SKM-1 treated with dmso at 0.1 percent for 144 hours (cell line): ENCODE results near the gene THADA.
"Not testable (repeated sequence)": the region's sequence is repeated elsewhere in the genome, so short reads cannot be mapped to it uniquely, and the experiment has no call there.

Experiments used
- DNase-seq: peaks from one replicate; lab custom pipeline; 2025; ENCODE audit not compliant: unreplicated experiment; lab: John Stamatoyannopoulos, UW

The THADA gene

GRCh38 chr2:43306197-43306596 is 289.6 kb downstream of the THADA start:
- DNase-seq = no peak

GRCh38 chr2:43305517-43305916 is 290.3 kb downstream of the THADA start:
- DNase-seq = no peak

GRCh38 chr2:43305012-43305411 is 290.8 kb downstream of the THADA start:
- DNase-seq = no peak

DNA sequence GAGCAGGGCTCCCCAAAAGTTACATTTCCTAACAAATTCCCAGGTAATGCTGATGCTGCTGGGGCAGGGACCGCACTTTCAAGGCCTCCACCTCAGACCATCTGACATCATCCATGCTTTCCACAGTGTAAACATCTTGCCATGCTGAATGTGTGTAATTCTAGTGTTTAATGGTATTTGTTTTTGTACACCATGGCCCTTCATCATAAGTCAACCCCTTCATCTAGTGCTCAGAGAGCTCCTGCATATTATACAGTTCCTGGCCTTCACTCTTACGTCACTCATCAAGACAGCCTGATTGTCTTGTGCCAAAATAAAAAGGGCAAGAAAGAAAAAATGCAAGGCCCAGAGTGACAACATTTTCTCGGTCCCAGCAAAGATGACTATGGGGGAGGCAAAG is 291.9 kb downstream of the THADA start:
- DNase-seq = no peak

DNA sequence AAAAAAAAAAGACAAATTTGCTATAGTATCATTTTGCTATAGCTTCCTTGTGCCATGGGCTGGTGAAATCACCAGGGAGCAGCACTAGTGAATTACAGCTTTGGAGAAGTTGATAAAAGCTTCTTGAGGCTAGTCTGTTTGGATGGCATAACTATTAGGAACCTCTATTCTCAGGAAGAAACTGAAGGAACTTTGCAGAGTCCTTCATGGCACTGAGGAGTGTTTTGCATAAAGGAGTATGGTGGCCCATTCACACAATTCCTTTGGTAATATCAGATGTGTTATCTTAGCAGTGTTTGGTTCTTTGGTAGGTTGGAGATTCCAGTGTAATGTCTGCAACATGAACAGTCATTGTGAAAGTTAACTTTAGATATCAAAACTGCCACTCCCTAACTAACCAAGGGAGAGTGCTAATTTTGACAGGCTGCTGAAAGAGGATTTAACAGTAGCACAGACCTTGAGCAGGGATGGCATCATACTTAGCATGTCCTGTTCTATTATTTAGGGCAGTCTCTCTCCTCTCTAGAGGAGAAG is 292.8 kb downstream of the THADA start:
- DNase-seq = no peak

GRCh38 chr2:43302182-43302960 is 293.5 kb downstream of the THADA start:
- no peak for DNase-seq

DNA sequence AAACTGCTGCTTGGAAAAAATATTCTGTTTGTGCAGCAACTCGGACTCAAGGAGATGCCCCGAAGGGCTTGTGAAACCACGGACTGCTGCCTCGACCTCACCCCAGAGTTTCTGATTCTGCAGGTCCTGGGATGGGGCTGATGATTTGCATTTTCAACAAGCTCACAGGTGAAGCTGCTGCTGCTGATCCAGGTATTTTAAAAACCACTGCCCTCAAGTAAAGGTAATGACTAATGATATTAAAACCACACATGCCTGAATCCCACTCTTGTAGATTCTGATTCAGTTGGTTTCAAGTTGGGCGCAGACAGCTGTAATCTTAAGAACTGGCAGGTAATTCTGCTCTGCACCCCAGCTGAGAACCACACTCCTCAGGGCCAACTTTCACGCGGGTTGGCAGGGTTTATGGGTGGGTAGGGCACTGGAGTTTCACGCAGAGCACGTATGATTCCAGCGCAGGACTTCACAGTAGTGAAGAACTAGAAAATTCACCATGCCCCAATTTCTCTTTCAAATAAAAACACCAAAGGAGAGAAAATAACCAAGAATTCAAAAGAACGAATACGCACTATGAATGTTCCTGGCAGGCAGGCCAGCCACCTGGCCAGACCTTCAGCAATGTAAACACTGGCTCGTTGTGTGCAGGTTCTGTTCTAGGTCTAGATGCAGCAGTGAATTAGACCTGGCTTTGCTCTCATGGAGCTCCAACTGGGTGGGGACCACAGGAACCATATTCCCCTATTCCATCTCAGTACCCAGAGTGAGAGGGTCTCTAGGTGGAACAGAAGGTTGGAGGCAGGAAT is 294.9 kb downstream of the THADA start:
- no peak for DNase-seq

GRCh38 chr2:43300222-43300621 is 295.6 kb downstream of the THADA start:
- DNase-seq = no peak

DNA sequence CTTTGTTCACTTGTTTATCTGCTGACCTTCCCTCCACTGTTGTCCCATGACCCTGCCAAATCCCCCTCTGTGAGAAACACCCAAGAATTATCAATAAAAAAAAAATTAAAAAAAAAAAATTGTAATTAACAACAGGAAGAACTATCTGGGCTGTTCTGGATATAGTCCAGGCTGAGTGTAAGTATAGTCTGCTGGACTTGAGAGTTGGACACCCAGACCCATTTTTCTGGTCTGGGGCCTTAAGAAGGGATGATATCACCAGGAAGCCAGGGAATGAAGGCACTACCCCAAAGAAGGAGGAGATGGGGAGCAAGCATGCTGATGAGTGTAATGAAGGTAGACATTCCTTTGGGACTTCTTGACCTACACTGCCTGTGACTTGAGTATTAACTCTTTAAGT is 297.3 kb downstream of the THADA start:
- no peak for DNase-seq

- DNase-seq = not testable (repeated sequence)
Measured at GRCh38 chr2:43297740-43298139, 298.1 kb downstream of the THADA start.

DNA sequence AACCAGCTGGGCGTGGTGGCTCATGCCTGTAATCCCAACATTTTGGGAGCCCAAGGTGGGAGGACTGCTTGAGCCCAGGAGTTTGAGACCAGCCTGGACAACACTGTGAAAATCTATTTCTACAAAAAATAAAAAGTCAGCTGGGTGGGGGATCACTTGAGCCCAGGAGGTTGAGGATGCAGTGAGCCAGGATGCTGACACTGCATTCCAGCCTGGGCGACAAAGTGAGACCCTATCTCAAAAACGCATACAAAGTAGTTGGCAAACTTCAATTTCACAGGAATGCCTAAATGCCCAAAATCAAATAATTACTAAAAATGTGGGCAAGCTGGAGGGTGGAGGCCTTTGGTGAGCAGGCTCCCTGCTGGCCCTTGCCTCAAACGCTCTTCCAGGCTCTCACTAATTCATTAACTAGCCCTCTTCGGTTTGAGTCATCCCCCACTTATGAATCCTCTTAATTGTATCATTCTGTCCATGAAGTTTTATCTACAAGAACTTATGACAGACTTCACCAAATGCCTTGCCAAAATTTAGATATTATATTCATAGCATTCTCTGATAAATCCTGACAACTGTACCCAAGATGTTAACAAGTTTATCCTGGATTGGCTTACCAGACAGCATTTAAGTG is 300.8 kb downstream of the THADA start:
- DNase-seq = no peak

GRCh38 chr2:43293744-43294695 is 301.8 kb downstream of the THADA start:
- DNase-seq = peak; percentile 90

GRCh38 chr2:43292851-43293743 is 302.7 kb downstream of the THADA start:
- no peak for DNase-seq

GRCh38 chr2:43292297-43292696 is 303.5 kb downstream of the THADA start:
- no peak for DNase-seq

DNA sequence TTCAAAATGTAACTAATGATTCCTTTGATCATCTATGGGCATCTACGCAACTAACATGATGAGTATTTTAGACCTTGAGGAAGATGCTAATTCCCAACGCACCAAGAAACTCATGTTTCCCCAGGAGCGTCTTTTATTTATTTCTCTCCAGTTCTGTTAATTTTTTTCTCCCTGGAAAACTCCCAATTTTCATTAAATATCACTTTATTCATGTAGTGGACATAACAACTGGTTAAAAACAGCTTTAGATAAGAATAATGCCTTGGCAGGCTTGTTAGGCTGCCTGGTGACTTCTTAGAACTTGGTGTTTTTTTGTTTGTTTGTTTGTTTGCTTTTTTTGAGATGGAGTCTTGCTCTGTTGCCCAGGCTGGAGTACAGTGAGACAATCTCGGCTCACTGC is 306.5 kb downstream of the THADA start:
- no peak for DNase-seq

DNA sequence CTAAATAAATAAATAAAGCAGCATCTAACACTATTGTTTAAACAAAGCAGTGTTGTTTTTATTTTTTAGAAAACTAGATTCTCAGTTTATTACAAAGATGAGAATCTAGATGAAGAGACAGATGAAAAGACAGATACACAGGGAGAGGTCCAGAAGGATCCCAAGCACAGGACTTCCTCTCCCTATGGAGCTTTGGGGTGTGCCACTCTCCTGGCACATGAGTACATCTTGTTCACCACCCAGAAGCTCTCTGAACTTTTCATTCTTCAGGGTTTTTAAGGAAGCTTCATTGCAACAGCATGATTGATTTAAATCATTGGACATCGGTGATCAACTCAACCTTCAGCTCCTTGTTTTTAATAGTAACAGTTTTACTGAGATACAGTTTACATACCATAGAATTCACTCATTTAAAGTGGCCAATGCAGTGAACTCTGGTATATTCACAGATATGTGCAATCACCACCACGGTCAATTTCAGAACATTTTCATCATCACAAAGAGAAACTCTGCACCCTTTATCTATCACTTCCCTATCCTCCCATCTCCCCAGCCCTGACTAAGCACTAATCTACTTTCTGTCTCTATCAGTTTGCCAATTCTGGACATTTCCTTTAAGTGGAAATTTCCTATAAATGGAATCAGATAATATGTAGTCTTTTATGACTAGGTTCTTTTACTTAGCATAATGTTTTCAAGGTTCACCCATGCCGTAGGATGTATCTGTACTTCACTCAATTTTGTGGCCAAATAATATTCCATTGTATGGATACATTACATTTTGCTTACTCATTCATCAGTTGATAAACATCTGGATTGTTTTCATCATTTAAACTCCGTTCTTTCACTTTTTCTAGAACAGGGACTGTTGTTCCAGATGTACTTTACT is 307.2 kb downstream of the THADA start:
- peak; percentile 17 for DNase-seq

DNA sequence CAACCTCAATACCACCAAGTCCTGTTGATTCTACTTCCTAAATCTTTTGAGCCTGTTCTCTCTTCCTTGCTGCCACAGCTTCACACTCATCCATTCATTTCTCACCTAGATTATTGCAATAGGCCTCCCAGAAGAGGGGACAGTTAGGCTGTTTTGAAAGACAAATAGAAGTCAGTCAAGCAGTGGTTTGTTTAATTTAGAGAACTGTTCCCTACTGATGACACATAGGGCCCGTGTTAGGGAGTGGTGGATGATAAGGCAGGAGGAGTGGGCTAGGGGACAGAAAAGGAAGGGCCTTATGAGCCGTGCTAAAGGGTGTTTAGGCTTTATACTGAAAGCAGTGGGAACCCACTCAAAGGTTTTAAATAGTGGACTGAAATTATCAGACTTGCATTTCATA is 309.9 kb downstream of the THADA start:
- DNase-seq = no peak

GRCh38 chr2:43284967-43285366 is 310.9 kb downstream of the THADA start:
- no peak for DNase-seq

GRCh38 chr2:43284347-43284746 is 311.5 kb downstream of the THADA start:
- DNase-seq = not testable (repeated sequence)
